Activated T-helper 2 cell treated with anti-CD3 and anti-CD28 coated beads, Interferon-gamma antibody, Interleukin-2, Interleukin-4, amounts not matched to agents 10 μg/mL and 5 μg/mL and 100 μg/mL, durations not matched to agents 14 hours and 24 hours and 36 hours (primary cell): ENCODE results near the gene IRAK4. TPM values are rescaled to one million over a fixed set of nuclear protein-coding genes. Genes with fewer than 3 reads are reported as not detected.

Experiments
- DNase-seq: peaks from one replicate; pipeline ENCODE4 v3.0.0; 2021; ENCODE audit warnings: low spot score
- H3K27ac Mint-ChIP-seq: one replicate; pipeline ENCODE4 v1.8.0; 2021; ENCODE audit warnings: mixed read lengths
- H3K27me3 Mint-ChIP-seq: one replicate; pipeline ENCODE4 v1.8.0; 2021; ENCODE audit warnings: low read depth, mixed read lengths
- H3K36me3 Mint-ChIP-seq: one replicate; pipeline ENCODE4 v1.8.0; 2021; ENCODE audit warnings: low read depth, mixed read lengths
- H3K4me1 Mint-ChIP-seq: one replicate; pipeline ENCODE4 v1.8.0; 2021; ENCODE audit warnings: low read depth, mixed read lengths
- H3K4me3 Mint-ChIP-seq: one replicate; pipeline ENCODE4 v1.8.0; 2021; ENCODE audit warnings: low read depth, mild to moderate bottlenecking, moderate library complexity, mixed read lengths
- H3K9me3 Mint-ChIP-seq: one replicate; pipeline ENCODE4 v1.8.0; 2021; ENCODE audit warnings: mixed read lengths
- intact Hi-C: fragments of 100-400 bp; cut with micrococcal nuclease; formaldehyde crosslinking; loops from one replicate; pipeline ENCODE4 v1.15.1; 2023
- total RNA-seq: library from RNA; stranded (reverse); gene quantifications from 2 replicates; pipeline ENCODE4 v1.2.3, GENCODE V29; 2022

Gene IRAK4
- total RNA-seq, 1 donor from 2014 or later = 26.5 TPM

- DNase-seq = no peak
- peaks cover 36% of the 10 kb centered on the region for H3K36me3 Mint-ChIP-seq
- intact Hi-C loops = no loop called here
- H3K27me3 Mint-ChIP-seq = no peaks in the 10 kb centered on the region
- no peaks in the 10 kb centered on the region for H3K4me1 Mint-ChIP-seq
- no peaks in the 10 kb centered on the region for H3K9me3 Mint-ChIP-seq
- no peak overlapping the region for H3K27ac Mint-ChIP-seq
- no peak overlapping the region for H3K4me3 Mint-ChIP-seq
Observed at GRCh38 chr12:43789941-43790340, 31.2 kb downstream of the IRAK4 start.

GRCh38 chr12:43795716-43796280, 37.0 kb downstream of the IRAK4 start:
- no peaks in the 10 kb centered on the region for H3K4me1 Mint-ChIP-seq
- DNase-seq = no peak
- H3K27me3 Mint-ChIP-seq = no peaks in the 10 kb centered on the region
- intact Hi-C loops = no loop called here
- peaks cover 45% of the 10 kb centered on the region for H3K36me3 Mint-ChIP-seq
- no peaks in the 10 kb centered on the region for H3K9me3 Mint-ChIP-seq
- no peak overlapping the region for H3K4me3 Mint-ChIP-seq
- H3K27ac Mint-ChIP-seq = no peak overlapping the region

GRCh38 chr12:43797561-43798217, 38.9 kb downstream of the IRAK4 start:
- no peak overlapping the region for H3K4me3 Mint-ChIP-seq
- intact Hi-C loops = no loop called here
- no peaks in the 10 kb centered on the region for H3K9me3 Mint-ChIP-seq
- H3K27me3 Mint-ChIP-seq = no peaks in the 10 kb centered on the region
- no peak for DNase-seq
- peaks cover 2% of the 10 kb centered on the region for H3K4me1 Mint-ChIP-seq
- no peak overlapping the region for H3K27ac Mint-ChIP-seq
- H3K36me3 Mint-ChIP-seq = peaks cover 48% of the 10 kb centered on the region

- Mint-ChIP-seq H3K4me1 (peaks cover 25% of the 10 kb centered on the region), H3K9me3 (no peaks in the 10 kb centered on the region), H3K4me3 (peak overlapping the region; percentile 100), H3K27ac (peak overlapping the region; percentile 82), H3K27me3 (peaks cover 4% of the 10 kb centered on the region), H3K36me3 (peaks cover 24% of the 10 kb centered on the region)
- intact Hi-C loops = loop anchor here (1.0 kb wide), 1 partner anchor 77 kb away; no protein-coding TSS in a partner anchor
- DNase-seq = no peak
Observed at GRCh38 chr12:43805149-43805859, 46.6 kb downstream of the IRAK4 start.

GRCh38 chr12:43805860-43806736, 47.3 kb downstream of the IRAK4 start, which contains the start of gene TWF1:
TSS of gene TWF1 (minus strand) at chr12:43806317. CDS start at chr12:43806245, 72 bp downstream.
- Mint-ChIP-seq H3K9me3 (no peaks in the 10 kb centered on the region), H3K4me1 (peaks cover 25% of the 10 kb centered on the region), H3K36me3 (peaks cover 16% of the 10 kb centered on the region), H3K4me3 (peak within 1 kb of the TSS; percentile 100), H3K27me3 (peaks cover 6% of the 10 kb centered on the region), H3K27ac (peak within 1 kb of the TSS; percentile 100)
- DNase-seq = peak; percentile 84
- intact Hi-C loops = loop anchor here (1.0 kb wide), 3 partner anchors 30 to 76 kb away; partner anchors contain the start of genes IRAK4, PUS7L and TMEM117

GRCh38 chr12:43806737-43807072, 48.0 kb downstream of the IRAK4 start:
- intact Hi-C loops = loop anchor here (1.0 kb wide), 2 partner anchors 30 to 48 kb away; partner anchors contain the start of genes IRAK4, PUS7L and TMEM117
- no peak for DNase-seq
- Mint-ChIP-seq H3K27ac (peak overlapping the region; percentile 100), H3K27me3 (peaks cover 10% of the 10 kb centered on the region), H3K36me3 (peaks cover 15% of the 10 kb centered on the region), H3K4me3 (peak overlapping the region; percentile 100), H3K4me1 (peaks cover 25% of the 10 kb centered on the region), H3K9me3 (no peaks in the 10 kb centered on the region)

- Mint-ChIP-seq H3K27ac (no peak overlapping the region), H3K4me3 (peak overlapping the region; percentile 100), H3K4me1 (peaks cover 23% of the 10 kb centered on the region), H3K36me3 (peaks cover 10% of the 10 kb centered on the region), H3K9me3 (no peaks in the 10 kb centered on the region), H3K27me3 (peaks cover 10% of the 10 kb centered on the region)
- DNase-seq = no peak
- intact Hi-C loops = no loop called here
Observed at GRCh38 chr12:43807386-43807785, 48.6 kb downstream of the IRAK4 start.

GRCh38 chr12:43812057-43812456, 53.3 kb downstream of the IRAK4 start:
- Mint-ChIP-seq H3K4me3 (no peak overlapping the region), H3K36me3 (no peaks in the 10 kb centered on the region), H3K4me1 (peaks cover 5% of the 10 kb centered on the region), H3K27me3 (peaks cover 10% of the 10 kb centered on the region), H3K27ac (no peak overlapping the region), H3K9me3 (no peaks in the 10 kb centered on the region)
- no peak for DNase-seq
- intact Hi-C loops = no loop called here

GRCh38 chr12:43812926-43813325, 54.2 kb downstream of the IRAK4 start:
- no peaks in the 10 kb centered on the region for H3K9me3 Mint-ChIP-seq
- no peak overlapping the region for H3K27ac Mint-ChIP-seq
- intact Hi-C loops = no loop called here
- H3K36me3 Mint-ChIP-seq = no peaks in the 10 kb centered on the region
- no peak for DNase-seq
- peaks cover 2% of the 10 kb centered on the region for H3K4me1 Mint-ChIP-seq
- H3K4me3 Mint-ChIP-seq = no peak overlapping the region
- peaks cover 10% of the 10 kb centered on the region for H3K27me3 Mint-ChIP-seq

GRCh38 chr12:43815416-43815815, 56.7 kb downstream of the IRAK4 start:
- no peaks in the 10 kb centered on the region for H3K36me3 Mint-ChIP-seq
- intact Hi-C loops = no loop called here
- H3K27me3 Mint-ChIP-seq = peaks cover 7% of the 10 kb centered on the region
- H3K4me1 Mint-ChIP-seq = no peaks in the 10 kb centered on the region
- H3K9me3 Mint-ChIP-seq = no peaks in the 10 kb centered on the region
- no peak for DNase-seq
- H3K27ac Mint-ChIP-seq = no peak overlapping the region
- no peak overlapping the region for H3K4me3 Mint-ChIP-seq

GRCh38 chr12:43816168-43816567, 57.4 kb downstream of the IRAK4 start:
- no peak overlapping the region for H3K27ac Mint-ChIP-seq
- H3K4me3 Mint-ChIP-seq = no peak overlapping the region
- DNase-seq = no peak
- H3K36me3 Mint-ChIP-seq = no peaks in the 10 kb centered on the region
- peaks cover 5% of the 10 kb centered on the region for H3K27me3 Mint-ChIP-seq
- intact Hi-C loops = no loop called here
- no peaks in the 10 kb centered on the region for H3K9me3 Mint-ChIP-seq
- H3K4me1 Mint-ChIP-seq = no peaks in the 10 kb centered on the region

- no peak overlapping the region for H3K4me3 Mint-ChIP-seq
- DNase-seq = no peak
- peaks cover 29% of the 10 kb centered on the region for H3K27me3 Mint-ChIP-seq
- no peaks in the 10 kb centered on the region for H3K36me3 Mint-ChIP-seq
- H3K4me1 Mint-ChIP-seq = no peaks in the 10 kb centered on the region
- no peaks in the 10 kb centered on the region for H3K9me3 Mint-ChIP-seq
- no peak overlapping the region for H3K27ac Mint-ChIP-seq
- intact Hi-C loops = no loop called here
Observed at GRCh38 chr12:43824207-43824775, 65.5 kb downstream of the IRAK4 start.
